C4-2B (cell line): Measurements from ENCODE around the gene NDE1.
A peak's percentile ranks its signal among the peaks of the same experiment; 100 is the strongest.

Experiments used
- H3K27ac ChIP-seq: fragments of 450-650 bp; 2 replicates; pipeline ENCODE4 v1.5.1; 2017
- CTCF ChIP-seq: fragments of 450-650 bp; conservative IDR thresholded peaks from 2 replicates; pipeline ENCODE4 v1.5.1; 2017; ENCODE audit warnings: mild to moderate bottlenecking
- ZFX ChIP-seq: fragments of 450-650 bp; IDR thresholded peaks from 2 replicates; pipeline ENCODE4 v1.6.1; 2017

NDE1 gene

DNA sequence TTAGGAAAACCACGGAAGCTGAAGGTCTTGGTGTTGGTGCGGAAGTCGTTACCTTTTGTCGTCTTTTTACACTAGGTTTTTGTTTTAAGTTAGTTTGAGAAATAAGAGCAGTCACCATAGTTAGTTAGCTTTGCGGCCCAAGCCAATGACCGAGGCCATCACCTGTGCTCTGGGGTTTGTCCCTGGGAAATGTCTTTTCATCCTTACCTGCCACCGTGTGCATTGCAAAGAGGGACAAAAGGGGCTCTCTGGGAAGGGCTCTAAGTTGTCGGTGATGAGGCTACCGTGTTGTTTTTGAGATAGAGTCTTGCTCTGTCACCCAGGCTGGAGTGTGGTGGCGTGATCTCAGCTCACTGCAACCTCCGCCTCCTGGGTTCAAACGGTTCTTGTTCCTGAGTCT is 49.8 kb downstream of the NDE1 start:
- no peak overlapping the region for H3K27ac ChIP-seq
- TF ChIP-seq ZFX, result no peak
- no peak for TF ChIP-seq CTCF

DNA sequence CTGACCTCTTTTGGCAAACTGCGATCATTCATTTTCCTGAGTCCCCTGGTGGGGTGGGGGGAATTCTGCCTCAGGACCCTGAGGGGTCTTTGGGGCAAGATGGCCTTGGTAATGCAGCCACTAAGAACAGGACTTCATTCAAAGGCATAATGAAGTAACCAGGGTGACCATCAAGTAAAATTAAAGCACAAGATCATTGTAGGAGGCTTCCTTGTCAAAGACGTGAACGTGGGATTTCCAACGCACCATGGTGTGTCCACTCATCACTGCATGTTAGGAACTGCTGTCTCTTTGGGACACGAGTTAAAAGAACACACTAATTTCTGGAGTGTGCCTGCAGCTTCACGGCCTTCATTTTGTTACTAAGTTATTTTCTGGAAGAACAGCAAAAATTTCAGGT is 51.3 kb downstream of the NDE1 start:
- TF ChIP-seq CTCF, result no peak
- no peak for TF ChIP-seq ZFX

GRCh38 chr16:15701975-15702970 is 52.2 kb downstream of the NDE1 start:
- no peak overlapping the region for H3K27ac ChIP-seq
- TF ChIP-seq CTCF (no peak), ZFX (no peak)

More for the DNA sequence above, 51.3 kb downstream of the NDE1 start:
- no peak overlapping the region for H3K27ac ChIP-seq

DNA sequence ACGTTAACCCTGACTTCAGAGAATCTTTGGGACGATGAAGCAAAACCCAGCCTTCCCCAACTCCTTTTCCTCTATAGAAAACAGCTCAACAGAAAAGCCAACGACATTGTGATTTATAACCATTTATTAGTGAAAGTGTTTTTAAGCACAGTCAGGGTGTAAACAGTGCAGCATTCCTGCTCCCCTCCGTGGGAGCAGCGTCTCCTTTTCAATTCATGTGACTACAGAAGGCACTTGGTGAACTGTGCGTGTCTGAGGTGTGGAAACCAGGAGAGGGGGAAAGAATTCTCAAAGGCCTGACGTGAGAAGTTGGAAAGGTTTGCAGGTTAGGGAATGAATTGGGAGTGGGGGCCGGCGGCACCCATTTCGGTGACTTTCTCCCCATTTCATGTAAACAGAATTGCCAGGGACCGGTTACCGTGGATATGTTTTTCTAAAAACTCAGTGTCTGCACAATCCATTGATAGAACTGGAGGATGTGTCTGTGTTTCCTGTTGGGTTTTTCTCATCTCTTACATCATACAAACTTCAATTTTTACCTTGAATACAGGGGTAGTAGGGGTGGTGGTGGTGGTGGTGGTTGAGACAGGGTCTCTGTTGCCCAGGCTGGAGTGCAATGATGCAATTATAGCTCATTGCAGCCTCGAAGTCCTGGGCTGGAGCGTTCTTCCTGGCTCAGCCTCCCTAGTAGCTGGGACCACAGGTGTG is 53.1 kb downstream of the NDE1 start:
- H3K27ac ChIP-seq, result no peak overlapping the region
- TF ChIP-seq CTCF (no peak), ZFX (no peak)

GRCh38 chr16:15704545-15704987 is 54.5 kb downstream of the NDE1 start:
- no peak overlapping the region for H3K27ac ChIP-seq

DNA sequence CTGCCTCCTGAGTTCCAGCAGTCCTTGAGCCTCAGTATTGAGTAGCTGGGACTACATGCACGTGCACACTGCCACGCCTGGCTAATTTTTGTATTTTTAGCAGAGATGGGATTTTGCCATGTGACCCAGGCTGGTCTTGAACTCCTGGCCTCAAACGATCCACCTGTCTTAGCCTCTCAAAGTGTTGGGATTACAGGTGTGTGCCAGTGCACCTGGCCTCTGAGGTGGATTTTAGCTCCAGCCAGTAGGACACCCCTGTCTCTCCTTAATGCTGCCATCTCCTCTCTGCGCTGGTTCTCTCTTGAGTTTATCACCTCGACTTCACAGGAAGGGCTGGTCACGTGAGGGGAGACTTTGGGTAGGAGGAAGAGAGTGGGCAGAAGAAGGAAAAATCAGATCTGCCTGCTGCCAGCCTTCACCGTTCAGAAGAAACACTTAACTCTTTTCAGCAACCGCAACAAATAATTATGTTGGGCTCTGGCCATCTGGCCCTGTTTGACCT is 55.1 kb downstream of the NDE1 start:
- no peak overlapping the region for H3K27ac ChIP-seq
- TF ChIP-seq ZFX (no peak), CTCF (no peak)

More at GRCh38 chr16:15704545-15704987, 54.5 kb downstream of the NDE1 start:
- TF ChIP-seq CTCF (peak; percentile 90), ZFX (no peak)
